Measurements from ENCODE around the gene IGF2BP1.
"Not testable (repeated sequence)": the region's sequence is repeated elsewhere in the genome, so short reads cannot be mapped to it uniquely, and the experiment has no call there.

IGF2BP1 gene

DNA sequence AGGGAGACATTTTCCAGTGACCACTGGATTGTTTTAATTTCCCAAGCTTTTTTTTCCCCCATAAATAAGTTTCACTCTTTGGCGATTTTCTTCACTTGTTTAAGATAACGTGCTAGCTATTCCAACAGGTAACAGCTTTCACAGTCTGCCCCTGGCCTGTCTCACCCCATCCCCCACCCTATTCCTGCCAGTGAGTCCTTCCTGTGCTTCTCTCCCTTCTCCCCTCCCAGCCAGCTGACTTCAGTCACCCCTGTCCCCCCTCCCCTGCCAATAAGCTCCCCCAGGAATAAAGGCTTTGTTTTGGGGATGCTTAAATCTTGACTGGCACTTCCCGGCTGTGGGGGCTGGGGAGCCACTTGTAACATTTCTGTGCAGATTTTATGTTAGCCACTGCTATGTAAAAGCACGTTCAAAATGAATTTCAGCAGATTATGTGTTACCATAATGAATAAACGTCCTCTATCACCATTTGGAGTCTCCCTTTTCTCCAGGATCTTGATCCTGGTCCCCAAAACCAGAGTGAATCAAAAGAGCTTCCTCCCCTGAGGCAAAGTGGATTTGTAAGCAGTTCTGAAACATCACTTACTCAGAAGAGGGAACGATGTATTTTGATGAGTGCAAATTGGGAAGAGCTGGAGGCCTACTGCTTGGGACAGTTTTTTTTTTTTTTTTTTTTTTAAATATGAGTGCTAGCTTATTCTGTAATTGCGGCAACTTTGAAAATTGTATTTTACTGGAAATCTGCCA, 58.2 kb downstream of the IGF2BP1 start:
- no peak for DNase-seq

DNA sequence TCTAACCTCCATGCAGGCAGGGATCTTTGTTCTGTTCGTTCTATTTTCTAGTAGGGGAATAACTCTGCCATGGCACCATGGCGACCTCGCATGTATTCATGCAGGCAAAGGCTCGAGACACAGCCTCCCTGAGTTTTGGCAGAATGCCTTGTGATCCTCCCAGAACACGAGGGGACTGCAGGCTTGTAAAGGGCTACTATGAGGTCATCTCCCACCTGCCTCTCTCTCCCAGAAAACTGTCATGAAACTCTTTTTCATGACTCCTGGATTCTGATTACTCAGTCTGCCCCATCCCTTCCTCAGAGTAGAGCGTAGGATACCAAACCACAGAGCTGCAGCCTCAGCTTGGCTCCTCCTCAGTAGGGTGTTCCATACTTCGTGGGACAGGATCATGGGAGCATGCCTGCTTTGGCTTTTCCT, 64.3 kb downstream of the IGF2BP1 start:
- no peak for DNase-seq

DNA sequence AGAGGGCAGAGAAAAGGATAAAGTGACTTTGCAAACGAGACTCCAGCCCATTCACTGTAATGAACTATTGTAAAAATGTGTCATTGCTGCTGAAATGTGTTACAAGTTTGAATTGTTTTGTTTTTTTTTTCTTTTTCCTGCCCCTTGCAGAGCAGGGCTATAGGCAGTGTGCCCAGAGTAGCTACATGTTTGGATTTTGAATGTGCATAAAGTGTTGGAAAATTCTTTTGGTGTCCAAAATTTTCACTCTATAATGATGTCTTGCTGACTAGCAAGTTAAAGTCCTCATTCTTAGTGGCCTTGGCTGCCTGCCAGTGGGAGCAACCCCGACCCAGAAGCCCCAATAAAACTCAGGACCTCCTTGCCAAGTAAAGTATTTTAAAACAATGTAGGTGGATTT, 66.5 kb downstream of the IGF2BP1 start:
- no peak for DNase-seq

DNA sequence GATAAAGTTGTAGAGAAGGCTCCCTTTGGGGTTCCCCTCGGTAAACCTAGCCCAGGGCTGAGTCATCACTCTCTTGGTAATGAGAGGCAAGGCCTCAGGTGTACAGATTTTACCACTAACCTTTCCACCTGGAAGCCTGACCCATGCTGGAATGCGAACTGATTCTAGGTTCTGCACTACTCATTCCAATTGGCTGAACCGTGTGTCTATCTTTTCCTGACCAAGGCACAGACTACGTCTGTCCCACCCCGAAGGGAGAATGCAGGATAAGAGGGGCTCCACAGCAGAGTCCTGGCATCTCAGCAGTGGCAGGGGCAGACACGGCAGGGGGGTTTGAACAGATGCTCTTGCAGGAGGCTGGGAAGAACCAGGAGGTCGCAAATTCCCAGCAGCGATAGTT, 70.0 kb downstream of the IGF2BP1 start:
- DNase-seq, result no peak

DNA sequence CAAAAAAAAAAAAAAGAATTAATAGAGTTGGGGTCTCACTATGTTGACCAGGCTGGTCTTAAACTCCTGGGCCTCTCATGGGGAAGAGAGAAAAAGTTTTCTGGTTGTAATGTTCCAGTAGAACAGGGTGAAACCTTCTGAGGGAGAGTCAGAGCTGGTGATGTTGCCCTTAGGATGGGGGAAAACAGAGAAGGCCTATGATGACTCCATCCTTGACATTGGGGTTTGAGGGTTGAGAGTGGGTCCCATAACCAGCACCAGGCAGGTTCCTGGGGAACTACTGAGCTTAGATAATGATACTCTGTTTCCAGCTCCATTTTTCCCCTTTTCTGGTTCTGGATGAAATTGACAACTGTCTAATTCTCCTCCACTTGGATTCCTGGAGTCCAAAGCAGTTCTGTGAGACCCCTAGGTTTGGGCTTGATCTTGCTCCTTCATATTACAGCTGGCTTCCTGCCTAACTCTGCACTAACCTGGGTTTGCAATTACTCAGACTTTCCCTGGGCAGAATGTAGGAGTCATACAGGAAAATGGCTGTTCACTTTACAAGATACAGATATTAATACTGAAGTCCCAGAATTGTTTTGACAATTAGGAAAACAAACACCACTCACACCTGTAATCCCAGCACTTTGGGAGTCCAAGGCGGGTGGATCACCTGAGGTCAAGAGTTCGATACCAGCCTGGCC, 72.5 kb downstream of the IGF2BP1 start:
- no peak for DNase-seq

DNA sequence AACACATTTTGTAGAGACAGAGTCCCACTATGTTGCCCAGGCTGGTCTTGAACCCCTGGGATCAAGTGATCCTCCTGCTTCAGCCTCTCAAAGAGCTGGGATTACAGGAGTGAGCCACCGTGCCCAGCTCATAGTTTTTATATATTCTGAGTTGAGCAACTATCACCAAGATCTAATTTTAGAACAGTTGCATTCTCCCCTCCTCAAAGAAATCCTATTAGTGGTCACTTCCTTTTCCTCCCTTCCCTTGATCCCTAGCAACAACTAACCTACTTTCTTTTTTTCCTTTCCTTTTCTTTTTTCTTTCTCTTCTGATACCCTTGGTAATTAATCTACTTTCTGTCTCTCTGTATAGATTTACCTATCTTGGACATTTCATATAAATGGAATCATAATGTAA, 73.9 kb downstream of the IGF2BP1 start:
- DNase-seq, result no peak

DNA sequence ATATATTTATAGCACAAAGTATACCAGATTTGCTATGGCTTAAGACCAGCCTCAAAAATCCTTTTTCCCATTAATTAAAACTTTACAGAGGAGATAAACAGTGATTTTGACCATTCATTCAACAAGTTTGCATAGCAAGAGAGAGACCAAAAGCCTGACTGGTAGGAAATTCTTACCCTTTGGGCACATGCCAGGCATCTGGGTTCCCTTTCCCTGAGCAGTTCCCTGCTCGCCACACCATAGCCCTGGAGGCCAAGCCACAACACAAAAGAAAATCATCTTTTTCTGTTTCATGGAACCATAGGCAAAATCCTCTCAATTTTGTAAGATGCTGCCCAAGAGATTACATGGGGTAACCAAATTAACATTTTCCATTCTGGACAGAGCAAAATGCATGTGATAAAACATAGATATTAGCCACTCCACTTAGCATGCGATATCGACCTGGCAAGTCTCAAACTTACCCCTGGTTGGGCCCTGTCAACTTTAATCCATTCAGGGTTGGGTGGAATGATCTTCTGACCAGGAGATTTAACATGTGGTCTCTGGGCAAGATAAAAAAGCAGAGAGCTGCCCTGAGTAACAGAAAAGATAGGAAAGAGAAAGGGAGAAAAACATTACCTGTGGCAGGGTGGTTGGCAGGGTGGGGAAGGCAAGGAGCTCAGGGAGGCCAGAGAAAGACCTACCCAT, 77.8 kb downstream of the IGF2BP1 start:
- no peak for DNase-seq

DNA sequence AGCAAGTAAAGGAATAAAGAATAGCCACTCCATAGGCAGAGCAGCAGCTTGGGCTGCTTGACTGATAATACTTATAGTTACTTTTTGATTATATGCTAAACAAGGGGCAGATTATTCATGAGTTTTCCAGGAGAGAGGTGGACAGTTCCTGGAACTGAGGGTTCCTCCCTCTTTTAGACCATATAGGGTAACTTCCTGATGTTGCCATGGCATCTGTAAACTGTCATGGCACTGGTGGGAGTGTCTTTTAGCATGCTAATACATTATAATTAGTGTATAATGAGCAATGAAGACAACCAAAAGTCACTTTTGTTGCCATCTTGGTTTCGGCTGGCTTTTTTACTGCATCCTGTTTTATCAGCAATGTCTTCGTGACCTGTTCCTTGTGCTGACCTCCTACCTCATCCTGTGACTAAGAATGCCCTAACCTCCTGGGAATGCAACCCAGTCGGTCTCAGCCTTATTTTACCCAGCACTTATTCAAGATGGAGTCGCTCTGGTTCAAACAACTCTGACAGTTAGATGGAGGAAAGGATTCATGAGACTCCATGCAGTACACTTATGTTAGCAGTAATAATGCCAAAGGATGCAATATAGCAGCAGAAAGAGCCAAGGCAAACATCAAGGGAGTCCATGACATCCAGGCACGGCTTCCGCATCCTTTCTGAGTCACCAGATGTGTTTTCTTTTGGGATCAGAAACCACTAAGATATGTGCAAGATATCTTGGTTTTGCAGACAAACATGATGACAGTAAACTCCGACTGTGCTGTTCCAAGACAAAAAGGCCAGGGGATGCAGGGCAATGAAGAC, 79.6 kb downstream of the IGF2BP1 start:
- DNase-seq, result no peak

DNA sequence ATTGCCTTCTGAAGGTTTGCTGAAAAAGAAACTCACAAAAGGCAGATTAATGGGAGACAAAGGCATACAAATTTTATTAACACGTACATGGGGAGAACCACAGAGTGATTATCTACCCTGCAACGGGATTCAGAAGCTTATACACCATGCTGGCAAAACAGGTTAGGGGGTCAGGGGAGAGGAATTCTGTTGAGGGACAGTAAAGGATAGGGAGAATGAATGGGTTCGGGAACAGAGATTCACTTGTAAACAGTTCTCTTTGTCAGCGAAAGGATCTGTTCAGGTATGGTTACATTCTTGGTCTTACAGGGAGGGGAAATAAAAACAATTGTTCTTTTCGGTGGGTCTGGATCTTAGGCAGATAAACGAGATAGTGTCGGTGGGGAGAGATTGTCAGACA, 81.1 kb downstream of the IGF2BP1 start:
- no peak for DNase-seq

DNA sequence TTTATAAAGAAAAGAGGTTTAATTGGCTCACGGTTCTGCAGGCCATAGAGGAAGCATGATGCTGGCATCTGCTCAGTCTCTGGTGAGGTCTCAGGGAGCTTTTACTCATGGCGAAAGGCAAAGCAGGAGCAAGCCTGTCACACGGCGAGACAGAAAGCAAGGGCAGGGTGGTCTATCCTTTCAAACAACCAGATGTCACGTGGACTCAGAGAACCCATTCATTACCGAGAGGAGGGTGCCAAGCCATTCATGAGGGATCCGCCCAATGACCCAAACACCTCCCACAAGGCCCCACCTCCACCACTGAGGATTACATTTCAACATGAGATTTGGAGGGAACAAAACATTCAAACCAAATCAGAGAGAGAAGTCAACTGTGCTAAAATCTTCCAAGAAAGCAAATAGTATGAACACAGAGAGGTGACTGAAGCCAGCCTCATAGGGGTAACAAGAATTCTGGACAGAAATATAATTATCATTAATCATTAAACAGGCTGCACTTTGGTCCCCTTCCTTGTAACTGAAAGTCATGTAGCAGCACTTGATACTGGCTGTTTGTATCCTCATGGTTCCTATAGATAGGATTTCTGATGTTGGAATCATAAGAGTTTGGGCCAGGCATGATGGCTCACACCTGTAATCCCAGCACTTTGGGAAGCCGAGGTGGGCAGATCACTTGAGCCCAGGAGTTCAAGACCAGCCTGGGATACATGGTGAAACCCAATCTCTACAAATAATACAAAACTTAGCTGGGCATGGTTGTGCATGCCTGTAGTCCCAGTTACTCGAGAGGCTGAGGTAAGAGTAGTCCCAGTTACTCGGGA, 82.9 kb downstream of the IGF2BP1 start:
- DNase-seq, result no peak

DNA sequence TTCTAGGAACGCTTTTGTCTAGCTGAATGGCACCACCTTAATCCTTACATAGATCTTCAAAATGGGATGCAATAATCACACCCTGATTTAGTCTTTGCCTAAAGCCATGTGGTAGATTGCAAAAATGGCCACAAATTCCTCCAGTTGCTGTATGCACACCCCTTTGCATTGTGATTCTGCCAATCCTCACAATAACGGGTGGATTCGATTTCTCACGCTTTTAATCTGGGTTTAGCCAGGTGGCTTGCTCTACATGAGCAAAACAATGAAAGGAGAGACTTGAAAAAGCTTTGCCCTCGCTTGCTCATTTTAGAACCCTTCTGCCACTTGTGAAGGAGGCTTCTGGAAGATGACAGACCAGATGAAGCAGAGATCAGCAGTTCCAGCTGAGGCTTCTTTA, 85.0 kb downstream of the IGF2BP1 start:
- no peak for DNase-seq

DNA sequence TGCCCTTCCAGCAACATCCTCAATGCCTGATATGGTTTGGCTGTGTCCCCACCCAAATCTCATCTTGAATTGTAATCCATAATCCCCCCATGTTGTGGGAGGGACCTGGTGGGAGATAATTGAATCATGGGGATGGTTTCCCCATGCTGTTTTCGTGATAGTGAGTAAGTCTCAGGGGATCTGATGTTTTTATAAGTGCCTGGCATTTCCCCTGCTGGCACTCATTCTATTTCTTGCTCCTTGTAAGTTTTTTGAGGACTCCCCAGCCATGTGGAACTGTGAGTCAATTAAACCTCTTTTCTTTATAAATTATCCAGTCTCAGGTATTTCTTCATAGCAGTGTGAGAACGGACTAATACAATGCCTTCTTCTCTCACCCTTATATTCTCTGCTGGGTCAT, 87.9 kb downstream of the IGF2BP1 start:
- DNase-seq, result not testable (repeated sequence)

DNA sequence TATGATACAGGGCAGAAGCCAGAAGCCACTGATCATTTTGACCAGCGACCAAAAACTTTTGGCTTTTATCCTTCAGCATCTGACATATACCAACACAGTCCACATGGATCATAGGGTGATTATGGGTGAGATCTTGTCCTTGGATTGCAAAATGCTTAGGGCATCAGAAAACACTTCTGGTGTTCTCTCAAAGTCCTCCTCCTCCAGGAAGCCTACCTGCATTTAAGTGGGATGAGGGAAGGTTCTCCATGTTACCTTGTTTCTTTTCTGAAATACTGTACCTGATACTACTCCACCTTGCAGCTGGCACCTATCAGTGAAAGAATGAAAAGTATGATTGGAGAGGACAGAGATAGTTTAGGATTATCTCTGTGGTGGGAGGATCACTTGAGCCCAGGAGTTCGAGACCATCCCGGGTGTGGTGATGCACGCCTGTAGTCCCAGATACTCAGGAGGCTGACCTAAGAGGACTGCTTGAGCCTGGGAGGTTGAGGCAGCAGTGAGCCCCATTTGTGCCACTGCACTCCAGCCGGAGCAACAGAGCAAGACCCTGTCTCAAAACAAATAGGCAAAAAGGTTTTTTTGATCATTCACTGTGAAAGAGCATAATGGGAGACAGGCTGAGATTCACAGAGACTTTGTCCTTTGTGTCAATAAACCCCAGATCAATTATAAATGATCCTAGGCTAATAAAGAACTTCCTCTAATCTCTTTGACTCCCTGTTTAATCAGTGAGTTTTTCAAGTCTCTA, 88.6 kb downstream of the IGF2BP1 start:
- DNase-seq, result no peak

DNA sequence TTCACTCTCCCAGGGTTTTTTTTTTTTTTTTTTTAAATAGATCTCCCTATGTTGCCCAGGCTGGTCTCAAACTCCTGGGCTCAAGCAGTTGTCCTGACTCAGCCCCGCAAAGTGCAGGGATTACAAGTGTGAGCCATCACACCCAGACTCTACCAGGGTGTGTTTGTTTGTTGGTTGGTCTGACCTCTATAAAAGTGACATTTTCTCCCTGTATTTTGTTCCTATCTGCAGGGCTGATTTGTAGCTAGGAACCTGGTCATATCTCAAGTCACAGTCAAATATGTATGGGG, 89.1 kb downstream of the IGF2BP1 start:
- no peak for DNase-seq

DNA sequence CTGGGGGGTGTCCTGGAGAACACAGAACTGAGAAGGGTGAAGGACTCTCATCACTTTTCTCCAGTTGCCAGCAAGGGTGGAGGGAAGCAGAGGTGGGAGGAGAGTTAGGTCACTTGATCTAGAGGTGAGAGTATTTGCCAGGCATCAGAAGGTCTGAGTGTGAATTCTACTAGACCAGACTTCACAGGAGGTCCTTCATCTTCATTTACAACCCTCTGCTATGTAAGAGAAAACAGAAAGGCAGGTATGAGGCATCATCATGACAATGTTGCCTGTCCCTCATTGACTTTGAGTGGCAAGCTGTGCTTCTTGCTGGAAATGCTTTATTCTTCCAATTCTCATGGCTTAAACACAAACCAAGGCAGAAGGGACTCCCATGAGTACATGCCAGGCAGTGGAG, 89.5 kb downstream of the IGF2BP1 start:
- DNase-seq, result no peak

DNA sequence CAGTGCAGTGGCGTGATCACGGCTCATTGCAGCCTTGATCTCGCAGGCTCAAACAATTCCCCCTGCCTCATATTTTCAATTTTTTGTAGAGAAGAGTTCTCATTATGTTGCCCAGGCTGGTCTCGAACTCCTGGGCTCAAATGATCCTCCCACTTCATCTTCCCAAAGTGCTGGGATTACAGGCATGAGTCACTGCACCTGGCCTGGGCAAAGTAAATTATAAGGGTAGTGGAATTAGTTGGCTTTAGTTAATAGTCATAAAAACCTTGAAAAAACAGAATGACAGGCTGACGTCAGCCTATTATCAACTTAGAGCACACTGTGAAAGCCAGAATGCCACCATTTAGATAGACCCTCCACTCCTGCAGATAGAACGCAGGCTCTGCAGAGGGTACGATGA, 91.9 kb downstream of the IGF2BP1 start:
- DNase-seq, result no peak

DNA sequence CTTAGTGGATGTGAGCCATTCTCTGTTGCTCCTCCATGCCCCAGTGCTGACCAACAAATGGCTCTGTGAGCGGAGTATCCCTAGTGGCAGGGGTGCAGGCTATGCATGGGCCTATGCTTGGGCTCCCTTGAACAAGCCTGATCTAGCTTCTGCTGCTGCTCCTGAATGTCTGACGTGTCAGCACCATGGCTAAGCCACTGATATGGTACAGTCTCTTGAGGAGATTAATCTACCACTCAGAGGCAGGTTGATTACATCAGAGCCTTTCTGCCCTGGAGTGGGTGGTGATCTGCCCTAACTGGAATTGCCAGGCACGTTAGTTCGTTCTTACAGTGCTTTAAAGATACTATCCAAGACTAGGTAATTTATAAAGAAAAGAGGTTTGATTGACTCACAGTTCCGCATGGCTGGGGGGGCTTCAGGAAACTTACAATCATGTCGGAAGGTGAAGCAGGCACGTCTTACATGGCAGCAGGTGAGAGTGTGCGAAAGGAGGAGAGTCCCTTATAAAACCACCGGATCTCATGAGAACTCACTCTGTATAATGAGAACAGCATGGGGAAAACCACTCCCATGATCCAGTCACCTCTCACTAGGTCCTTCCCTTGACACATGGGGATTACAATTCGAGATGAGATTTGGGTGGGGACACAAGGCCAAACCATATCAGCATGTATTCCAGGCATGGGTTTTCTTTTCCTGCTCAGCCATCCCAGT, 93.9 kb downstream of the IGF2BP1 start:
- no peak for DNase-seq

DNA sequence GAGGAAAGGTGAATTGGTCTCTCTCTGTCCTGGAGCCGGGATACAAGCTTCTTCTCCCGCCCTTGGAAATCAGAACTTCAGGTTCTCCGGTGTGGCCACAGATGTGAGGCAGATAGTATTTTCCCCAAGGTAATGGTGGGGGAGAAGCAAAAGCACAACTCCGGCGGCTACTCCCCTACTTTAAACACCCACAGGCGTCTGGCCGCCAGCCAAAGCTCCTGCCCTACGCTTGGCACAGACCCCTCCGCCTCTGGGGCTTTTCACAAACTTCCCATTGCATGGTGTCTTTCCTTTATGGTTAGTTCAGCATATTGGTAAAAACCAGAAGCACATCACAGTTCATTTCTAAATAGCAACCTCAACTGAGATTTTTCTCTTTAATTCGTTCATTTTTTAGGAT, 95.9 kb downstream of the IGF2BP1 start:
- DNase-seq, result no peak

DNA sequence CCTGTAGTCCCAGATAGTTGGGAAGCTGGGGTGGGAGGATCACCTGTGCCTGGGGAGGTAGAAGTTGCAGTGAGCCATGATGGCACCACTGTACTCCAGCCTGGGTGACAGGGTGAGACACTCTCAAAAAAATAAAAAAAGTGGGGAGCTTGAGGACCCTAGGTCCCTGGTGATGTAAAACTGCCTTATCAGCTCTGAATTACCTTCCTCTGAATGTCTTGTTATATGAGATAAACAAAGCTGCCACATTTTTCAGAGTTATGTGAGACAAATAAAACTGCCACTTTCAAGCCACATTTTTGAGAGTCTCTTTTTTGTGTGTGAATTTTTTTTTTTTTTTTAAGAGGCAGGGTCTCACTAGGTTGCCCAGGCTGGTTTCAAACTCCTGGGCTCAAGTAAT, 103.4 kb downstream of the IGF2BP1 start:
- no peak for DNase-seq

DNA sequence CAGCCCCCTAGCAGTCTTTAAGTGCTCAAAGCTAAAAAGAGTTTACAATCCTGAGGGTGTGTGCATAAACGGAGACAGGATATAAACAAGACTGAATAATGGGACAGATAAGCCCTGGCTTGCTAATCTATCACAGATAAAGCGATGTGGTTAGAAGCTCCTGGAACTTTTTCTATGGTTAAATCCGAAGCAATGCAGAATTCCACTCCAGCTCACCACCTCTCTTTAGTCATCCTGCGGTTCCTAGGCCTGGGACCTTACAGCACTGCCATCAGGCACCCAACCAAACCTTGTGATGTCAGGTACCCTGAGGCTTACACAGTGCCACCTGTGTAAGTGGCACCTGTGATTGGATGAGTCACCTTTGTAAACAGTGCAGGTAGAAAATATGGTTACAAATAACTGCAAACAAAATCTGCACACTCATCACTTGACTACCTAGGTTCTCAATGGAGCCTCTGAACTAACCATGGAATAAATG, 103.9 kb downstream of the IGF2BP1 start:
- DNase-seq, result no peak

DNA sequence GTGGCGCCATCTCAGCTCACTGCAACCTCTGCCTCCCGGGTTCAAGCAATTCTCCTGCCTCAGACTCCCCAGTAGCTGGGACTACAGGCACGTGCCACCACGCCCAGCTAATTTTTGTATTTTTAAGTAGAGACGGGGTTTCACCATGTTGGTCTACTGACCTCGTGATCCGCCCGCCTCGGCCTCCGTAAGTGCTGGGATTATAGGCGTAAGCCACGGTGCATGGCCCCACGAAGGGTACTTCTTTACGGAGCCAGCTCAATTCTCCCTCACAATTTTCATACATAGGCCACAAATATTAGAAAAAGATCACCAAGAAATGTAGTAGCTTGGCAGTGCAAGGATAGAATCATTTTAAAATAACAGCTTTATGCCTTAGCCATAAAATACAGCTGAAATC, 106.2 kb downstream of the IGF2BP1 start:
- DNase-seq, result not testable (repeated sequence)

All from CD4-positive, alpha-beta T cell treated with Interleukin-6 for 4 hours (primary cell).